Lower leg skin (tissue), 4 donors: ENCODE measurements around the gene FANCC. TPM values are rescaled to one million over a fixed set of nuclear protein-coding genes. Genes with fewer than 3 reads are reported as not detected.

Experiments used
- DNase-seq, 2 donors: peaks; one replicate each; pipeline ENCODE4 v3.0.0-alpha.2; 2019; ENCODE audit warnings: low spot score in 2 of 2
- H3K4me3 ChIP-seq: fragments of 200-600 bp; sonication (generic); 2 replicates; pipeline ENCODE4 v1.5.1; 2017; ENCODE audit warnings: mild to moderate bottlenecking, low read depth; ENCODE audit not compliant: poor library complexity, severe bottlenecking
- CTCF ChIP-seq, 3 donors: fragments of 450-650 bp; IDR thresholded peaks; one replicate each; pipeline ENCODE4 v1.5.1; 2016; ENCODE audit warnings: antibody characterized with exemption in 3 of 3, mild to moderate bottlenecking in 3 of 3, moderate library complexity in 2 of 3
- POLR2A ChIP-seq, 2 donors: fragments of 450-650 bp; IDR thresholded peaks; one replicate each; pipeline ENCODE4 v1.6.1; 2016 to 2017; ENCODE audit warnings: antibody characterized with exemption in 2 of 2, mild to moderate bottlenecking in 1 of 2, moderate library complexity in 1 of 2
- WGBS, 2 donors: methylation state at CpG; one replicate each; pipeline ENCODE4 v1.1.5; 2018; 5-methylcytosine and 5-hydroxymethylcytosine counted together
- intact Hi-C: fragments of 100-400 bp; cut with DNase I; formaldehyde crosslinking; loops from one replicate; pipeline ENCODE4 v1.15.0; 2023; ENCODE audit warnings: low total_unique reads
- total RNA-seq, 4 donors: library from RNA; depleted of rRNA; stranded (reverse); fragments of >200 nt; gene quantifications; one replicate each; pipeline ENCODE4 v1.1.0, GENCODE V29; 2016

FANCC gene, protein sequence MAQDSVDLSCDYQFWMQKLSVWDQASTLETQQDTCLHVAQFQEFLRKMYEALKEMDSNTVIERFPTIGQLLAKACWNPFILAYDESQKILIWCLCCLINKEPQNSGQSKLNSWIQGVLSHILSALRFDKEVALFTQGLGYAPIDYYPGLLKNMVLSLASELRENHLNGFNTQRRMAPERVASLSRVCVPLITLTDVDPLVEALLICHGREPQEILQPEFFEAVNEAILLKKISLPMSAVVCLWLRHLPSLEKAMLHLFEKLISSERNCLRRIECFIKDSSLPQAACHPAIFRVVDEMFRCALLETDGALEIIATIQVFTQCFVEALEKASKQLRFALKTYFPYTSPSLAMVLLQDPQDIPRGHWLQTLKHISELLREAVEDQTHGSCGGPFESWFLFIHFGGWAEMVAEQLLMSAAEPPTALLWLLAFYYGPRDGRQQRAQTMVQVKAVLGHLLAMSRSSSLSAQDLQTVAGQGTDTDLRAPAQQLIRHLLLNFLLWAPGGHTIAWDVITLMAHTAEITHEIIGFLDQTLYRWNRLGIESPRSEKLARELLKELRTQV
- 10 to 100 TPM in 1 of 4 donors, 1 to 10 TPM in 3; 6.7 to 10.2 (median 8.1) TPM for total RNA-seq

- 0 to 1% methylated on average over 67 to 71 of the region's 89 CpGs for WGBS, 2 donors
- intact Hi-C loops = no loop called here
- peak; percentile 86 to 98 for DNase-seq
- TF ChIP-seq POLR2A (IDR thresholded peaks at IDR 0.05) (no peak), CTCF (IDR thresholded peaks at IDR 0.05) (no peak)
- peak within 1 kb of the TSS; percentile 99 for H3K4me3 ChIP-seq
Measured at GRCh38 chr9:95317119-95317892, at the start of gene FANCC. FANCC (minus strand) TSS chr9:95317709; CDS start chr9:95249291, 68,418 bp downstream.

DNA sequence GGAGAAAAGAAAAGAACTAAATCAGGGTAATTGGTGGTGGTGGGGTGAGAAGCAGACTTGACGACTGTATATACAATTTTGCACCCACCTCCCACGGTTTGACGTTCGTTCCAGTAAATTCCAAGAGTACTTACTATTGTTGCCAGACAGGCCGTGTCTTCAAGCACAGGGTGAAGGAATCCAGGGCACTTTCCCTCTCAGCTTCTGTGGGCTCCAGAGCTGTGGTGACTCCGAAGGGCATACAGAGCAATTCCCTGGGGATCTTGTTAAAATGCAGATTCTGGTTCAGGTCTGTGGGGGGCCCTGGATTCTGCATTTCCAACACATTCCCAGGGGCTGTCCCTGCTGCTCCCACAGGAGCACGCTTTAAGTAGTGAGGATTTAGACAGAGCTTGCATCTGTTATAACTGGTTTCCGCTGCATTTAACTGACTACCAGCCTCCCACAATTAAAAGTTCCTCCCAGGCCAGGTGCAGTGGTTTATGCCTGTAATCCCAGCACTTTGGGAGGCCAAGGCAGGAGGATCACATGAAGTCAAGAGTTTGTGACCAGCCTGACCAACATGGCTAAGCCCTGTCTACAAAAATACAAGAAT lies 49.3 kb upstream of the FANCC start:
- 76 to 83% methylated on average over 8 of the region's 8 CpGs for WGBS, 2 donors
- H3K4me3 ChIP-seq = no peak overlapping the region
- peak in 1 of 2 donors; percentile 53 for DNase-seq
- no peak for TF ChIP-seq POLR2A (IDR thresholded peaks at IDR 0.05)
- no peak for TF ChIP-seq CTCF (IDR thresholded peaks at IDR 0.05)
- intact Hi-C loops = no loop called here

GRCh38 chr9:95365766-95366165 lies 48.3 kb upstream of the FANCC start:
- 33 to 45% methylated on average over 4 of the region's 4 CpGs for WGBS, 2 donors
- intact Hi-C loops = no loop called here
- no peak for DNase-seq
- no peak overlapping the region for H3K4me3 ChIP-seq
- no peak for TF ChIP-seq CTCF (IDR thresholded peaks at IDR 0.05)
- no peak for TF ChIP-seq POLR2A (IDR thresholded peaks at IDR 0.05)

DNA sequence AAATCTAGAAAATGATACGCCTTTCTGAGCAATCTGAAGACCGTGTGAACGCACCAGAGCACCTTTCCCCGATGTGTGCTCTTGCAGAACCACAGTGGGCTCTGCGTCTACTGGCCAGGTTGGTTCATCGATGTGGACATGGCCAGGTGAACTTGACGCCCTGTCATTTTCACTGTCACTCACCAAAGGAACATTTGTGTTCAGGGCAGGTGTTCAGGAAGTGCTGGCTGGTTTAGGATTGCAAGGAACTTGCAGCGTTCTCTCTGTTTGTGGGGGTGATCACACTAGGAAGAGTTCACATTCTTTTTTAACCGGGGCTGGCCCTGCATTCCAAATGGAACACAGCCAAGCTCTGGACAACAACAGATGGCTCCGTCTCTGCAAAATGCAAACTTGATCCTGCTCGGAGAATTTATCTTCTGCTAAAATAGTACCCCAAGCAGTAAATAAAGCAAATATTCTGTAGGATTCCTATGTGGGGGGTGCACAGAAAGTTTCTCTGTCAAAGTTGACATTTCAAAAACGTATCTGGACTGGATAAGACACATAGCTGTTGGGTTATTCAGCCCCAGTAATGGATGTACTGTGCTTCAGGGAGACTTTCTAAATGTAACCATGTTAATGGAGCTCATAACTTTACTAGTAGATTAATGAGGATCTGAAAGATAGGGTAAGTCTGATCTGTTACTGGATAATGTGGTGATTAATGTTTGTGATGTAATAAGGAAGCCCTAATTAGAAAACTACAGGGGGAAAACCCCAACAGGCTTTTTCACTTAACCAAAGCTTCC lies 45.7 kb upstream of the FANCC start:
- 56 to 62% methylated on average over 12 of the region's 12 CpGs for WGBS, 2 donors
- TF ChIP-seq POLR2A (IDR thresholded peaks at IDR 0.05) (no peak), CTCF (IDR thresholded peaks at IDR 0.05) (no peak)
- intact Hi-C loops = no loop called here
- peak in 1 of 2 donors; percentile 18 for DNase-seq
- no peak overlapping the region for H3K4me3 ChIP-seq

- no peak for TF ChIP-seq CTCF (IDR thresholded peaks at IDR 0.05)
- TF ChIP-seq POLR2A (IDR thresholded peaks at IDR 0.05) = no peak
- intact Hi-C loops = no loop called here
- no peak overlapping the region for H3K4me3 ChIP-seq
- WGBS, 2 donors = 58 to 72% methylated on average over 8 of the region's 8 CpGs
- DNase-seq = no peak
Measured at GRCh38 chr9:95360866-95361265, 43.4 kb upstream of the FANCC start.
